Occipital lobe (tissue), 2 donors: Measurements from ENCODE around the gene SPIB. TPM values are rescaled to one million over a fixed set of nuclear protein-coding genes. Genes with fewer than 3 reads are reported as not detected.
"Not testable (repeated sequence)": the region's sequence is repeated elsewhere in the genome, so short reads cannot be mapped to it uniquely, and the experiment has no call there.

Source experiments
- DNase-seq: peaks from one replicate; lab custom pipeline; 2025; lab: John Stamatoyannopoulos, UW
- total RNA-seq: library from RNA; depleted of rRNA; stranded (reverse); fragments of >200 nt; gene quantifications from one replicate; pipeline ENCODE4 v1.2.3, GENCODE V29; 2014

The SPIB gene
- total RNA-seq, 1 donor from 2014 or later: not detected

DNA sequence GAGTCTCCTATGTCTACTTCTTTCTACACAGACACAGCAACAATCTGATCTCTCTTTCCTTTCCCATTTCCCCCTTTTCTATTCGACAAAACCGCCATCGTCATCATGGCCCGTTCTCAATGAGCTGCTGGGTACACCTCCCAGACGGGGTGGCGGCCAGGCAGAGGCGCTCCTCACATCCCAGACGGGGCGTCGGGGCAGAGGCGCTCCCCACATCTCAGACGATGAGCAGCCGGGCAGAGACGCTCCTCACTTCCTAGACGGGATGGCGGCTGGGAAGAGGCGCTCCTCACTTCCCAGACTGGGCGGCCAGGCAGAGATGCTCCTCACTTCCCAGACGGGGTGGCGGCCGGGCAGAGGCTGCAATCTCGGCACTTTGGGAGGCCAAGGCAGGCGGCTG, 27.8 kb upstream of the SPIB start:
- not testable (repeated sequence) for DNase-seq

- DNase-seq: no peak
Measured at GRCh38 chr19:50392759-50393158, 26.0 kb upstream of the SPIB start.

- DNase-seq: no peak
Measured at GRCh38 chr19:50393589-50393988, 25.1 kb upstream of the SPIB start.

- no peak for DNase-seq
Measured at GRCh38 chr19:50394017-50394416, 24.7 kb upstream of the SPIB start.

- DNase-seq: no peak
Measured at GRCh38 chr19:50398675-50399367, 19.9 kb upstream of the SPIB start.

- no peak for DNase-seq
Measured at GRCh38 chr19:50399368-50399745, 19.4 kb upstream of the SPIB start.

DNA sequence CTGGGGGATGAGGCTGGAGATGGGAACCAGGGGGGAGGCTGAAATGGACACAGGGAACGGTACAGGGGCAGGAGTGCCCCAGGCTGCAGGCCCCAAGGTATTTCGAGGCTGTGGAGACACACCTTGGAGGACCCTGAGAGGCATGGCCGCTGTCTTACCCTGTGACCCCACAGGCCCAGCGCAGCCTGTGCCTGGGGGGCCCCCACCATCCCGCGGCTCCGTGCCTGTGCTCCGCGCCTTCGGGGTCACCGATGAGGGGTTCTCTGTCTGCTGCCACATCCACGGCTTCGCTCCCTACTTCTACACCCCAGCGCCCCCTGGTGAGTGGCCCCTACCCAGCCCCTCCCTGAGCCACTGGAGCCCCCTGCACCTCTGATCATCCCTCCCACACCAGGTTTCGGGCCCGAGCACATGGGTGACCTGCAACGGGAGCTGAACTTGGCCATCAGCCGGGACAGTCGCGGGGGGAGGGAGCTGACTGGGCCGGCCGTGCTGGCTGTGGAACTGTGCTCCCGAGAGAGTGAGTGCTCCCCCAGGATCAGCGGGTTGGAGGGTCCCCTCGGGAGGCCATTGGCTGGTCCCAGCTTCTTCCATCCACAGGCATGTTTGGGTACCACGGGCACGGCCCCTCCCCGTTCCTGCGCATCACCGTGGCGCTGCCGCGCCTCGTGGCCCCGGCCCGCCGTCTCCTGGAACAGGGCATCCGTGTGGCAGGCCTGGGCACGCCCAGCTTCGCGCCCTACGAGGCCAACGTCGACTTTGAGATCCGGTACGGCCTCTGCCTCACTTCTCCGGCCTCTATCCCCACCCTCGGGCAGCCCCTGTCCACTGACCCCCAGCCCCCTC, 16.9 kb upstream of the SPIB start:
- no peak for DNase-seq

GRCh38 chr19:50402544-50403301, 16.0 kb upstream of the SPIB start:
- no peak for DNase-seq

DNA sequence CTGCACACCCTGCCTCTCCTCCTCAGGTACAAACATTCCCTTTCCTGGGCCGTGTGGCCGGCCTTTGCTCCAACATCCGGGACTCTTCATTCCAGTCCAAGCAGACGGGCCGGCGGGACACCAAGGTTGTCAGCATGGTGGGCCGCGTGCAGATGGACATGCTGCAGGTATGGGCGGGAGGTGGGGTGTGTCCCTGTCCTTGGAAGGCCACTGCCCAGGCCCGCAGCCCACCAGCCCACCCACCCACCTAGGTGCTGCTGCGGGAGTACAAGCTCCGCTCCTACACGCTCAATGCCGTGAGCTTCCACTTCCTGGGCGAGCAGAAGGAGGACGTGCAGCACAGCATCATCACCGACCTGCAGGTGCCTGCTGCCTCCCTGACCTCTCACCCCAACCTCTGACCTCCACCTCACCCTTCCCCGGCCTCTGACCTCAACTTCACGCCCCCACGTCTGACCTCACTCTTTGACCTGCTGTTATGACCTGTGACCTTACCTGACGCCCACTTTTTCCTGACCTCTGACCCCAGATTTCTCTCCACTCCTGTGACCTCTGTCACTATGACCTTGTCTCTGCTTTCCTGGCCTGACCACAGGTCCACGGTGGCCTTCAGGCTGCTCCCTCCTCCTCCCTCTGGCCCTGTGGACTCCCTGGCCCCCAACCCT, 12.4 kb upstream of the SPIB start:
- DNase-seq: no peak

DNA sequence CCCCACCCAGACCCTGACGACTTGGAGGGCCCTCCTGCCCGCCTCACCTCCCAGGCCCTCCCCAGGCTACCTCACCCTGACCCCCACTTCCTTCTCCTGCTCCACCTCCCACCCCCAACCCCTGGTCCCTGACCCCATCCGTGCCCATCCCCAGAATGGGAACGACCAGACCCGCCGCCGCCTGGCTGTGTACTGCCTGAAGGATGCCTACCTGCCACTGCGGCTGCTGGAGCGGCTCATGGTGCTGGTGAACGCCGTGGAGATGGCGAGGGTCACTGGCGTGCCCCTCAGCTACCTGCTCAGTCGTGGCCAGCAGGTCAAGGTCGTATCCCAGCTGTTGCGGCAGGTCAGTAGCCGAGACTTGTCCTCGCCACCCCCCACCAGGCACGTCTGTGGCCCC, 11.9 kb upstream of the SPIB start:
- no peak for DNase-seq

GRCh38 chr19:50409347-50409746, 9.4 kb upstream of the SPIB start:
- no peak for DNase-seq

- DNase-seq: no peak
Measured at GRCh38 chr19:50410109-50410508, 8.6 kb upstream of the SPIB start.

- DNase-seq: no peak
Measured at GRCh38 chr19:50412419-50412818, 6.3 kb upstream of the SPIB start.

DNA sequence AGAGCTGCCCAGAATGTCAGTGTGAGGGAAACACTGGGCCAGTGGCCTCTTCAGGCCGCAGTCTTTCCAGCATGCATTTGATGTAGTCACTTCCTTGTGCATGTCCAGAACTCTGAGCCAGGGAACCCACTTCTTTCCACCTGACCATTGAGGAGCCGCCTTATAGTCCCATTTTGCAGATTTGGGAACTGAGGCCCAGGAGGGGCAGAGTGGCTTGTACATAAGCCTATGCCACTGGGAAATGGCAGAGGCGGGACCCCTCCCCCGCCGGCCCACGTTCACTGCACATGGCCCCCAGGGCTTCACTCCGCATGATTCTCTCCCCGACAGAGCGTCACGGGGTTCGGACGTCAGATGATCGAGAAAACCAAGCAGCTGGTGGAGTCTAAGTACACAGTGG, 5.6 kb upstream of the SPIB start:
- DNase-seq: no peak

- DNase-seq: no peak
Measured at GRCh38 chr19:50413531-50413930, 5.2 kb upstream of the SPIB start.

DNA sequence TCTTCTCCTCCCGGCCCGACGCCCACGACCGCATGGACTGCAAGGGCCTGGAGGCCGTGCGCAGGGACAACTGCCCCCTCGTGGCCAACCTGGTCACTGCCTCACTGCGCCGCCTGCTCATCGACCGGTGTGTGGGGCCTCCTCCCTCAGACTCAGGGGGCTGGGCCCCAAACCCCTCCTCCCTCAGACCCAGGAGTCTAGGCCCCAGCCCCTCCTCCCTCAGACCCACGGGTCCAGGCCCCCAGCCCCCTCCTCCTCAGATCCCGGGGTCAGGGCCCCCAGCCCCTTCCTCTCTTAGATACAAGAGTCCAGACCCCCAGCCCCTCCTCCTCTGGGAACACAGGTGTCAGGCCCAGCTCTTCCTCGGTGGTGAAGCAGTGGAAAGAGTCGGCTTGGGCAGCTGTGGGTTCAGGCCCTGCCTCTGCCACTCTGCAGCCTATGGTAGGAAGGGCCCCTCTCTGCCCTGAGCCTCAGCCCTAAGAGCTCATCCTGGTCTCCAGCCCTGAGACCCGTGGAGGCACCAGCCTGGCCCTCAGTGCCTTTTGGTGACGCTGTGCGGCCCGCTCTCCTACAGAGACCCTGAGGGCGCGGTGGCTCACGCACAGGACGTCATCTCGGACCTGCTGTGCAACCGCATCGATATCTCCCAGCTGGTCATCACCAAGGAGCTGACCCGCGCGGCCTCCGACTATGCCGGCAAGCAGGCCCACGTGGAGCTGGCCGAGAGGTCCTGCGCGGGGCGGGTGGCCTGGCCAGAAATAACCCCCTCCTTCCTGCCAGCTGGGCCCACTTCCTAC, 3.7 kb upstream of the SPIB start:
- DNase-seq: no peak

DNA sequence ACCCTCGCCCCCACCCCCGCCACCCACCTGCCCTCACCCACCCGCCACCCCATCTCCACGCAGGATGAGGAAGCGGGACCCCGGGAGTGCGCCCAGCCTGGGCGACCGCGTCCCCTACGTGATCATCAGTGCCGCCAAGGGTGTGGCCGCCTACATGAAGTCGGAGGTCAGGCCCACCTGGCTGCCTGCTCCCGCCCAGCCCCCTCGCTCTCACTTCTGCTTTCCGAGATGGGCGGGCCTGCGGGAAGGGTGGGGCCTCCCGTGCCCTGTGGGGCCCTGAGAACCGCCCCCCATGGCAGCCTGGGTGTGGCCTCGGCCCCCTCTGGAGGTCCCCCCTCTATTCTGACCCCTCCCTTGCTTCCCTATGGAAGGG, 3.1 kb upstream of the SPIB start:
- no peak for DNase-seq

DNA sequence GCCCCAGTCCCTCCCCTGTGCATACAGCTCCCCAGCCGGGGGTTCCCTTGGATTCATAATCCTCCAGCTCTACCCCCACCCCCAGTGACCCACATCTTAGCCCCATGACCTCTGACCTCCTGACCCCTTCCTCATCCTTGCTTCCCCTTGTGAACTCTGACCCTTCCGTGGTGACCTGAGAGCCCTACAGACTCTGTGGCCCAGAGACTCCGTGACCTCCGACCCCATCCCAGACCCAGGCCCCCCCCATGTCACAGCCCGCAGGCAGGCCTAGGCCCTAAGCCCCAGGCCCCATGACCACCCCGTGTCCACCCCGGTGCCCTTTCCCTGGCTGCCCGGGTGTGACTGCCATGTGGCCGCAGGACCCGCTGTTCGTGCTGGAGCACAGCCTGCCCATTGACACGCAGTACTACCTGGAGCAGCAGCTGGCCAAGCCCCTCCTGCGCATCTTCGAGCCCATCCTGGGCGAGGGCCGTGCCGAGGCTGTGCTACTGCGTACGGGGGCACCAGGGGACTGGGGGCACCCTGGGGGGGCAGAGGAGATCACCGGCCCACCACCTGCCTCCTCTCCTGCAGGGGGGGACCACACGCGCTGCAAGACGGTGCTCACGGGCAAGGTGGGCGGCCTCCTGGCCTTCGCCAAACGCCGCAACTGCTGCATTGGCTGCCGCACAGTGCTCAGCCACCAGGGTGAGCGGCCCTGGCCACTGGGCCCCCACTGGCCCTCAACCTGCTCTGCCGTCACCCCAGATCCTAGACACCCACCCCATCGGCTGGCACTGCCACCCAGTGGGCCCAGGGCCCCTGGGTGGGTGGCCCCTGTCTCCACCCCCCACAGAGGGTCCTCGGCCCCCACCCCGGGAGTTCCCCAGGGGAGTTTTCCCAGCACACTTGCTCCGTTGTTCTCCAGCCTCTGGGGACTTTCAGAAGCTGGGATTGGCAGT, 2.4 kb upstream of the SPIB start:
- no peak for DNase-seq

- DNase-seq: no peak
Measured at GRCh38 chr19:50417111-50418081, 1.3 kb upstream of the SPIB start.
